Cardiac septum (tissue), 1 donor: ENCODE measurements around the gene TMEM182. TPM values are rescaled to one million over a fixed set of nuclear protein-coding genes. Genes with fewer than 3 reads are reported as not detected.

Experiments used
- DNase-seq: peaks from one replicate; pipeline ENCODE4 v3.0.0-alpha.2; 2020; ENCODE audit warnings: low spot score
- intact Hi-C: fragments of 100-400 bp; cut with DNase I; formaldehyde crosslinking; loops from one replicate; pipeline ENCODE4 v1.14.0; 2022
- total RNA-seq: library from RNA; stranded (reverse); fragmentation: NEBNext Ultra II Directional; extraction: Animal tissue kit (Norgen Biotek cat#: 25700); gene quantifications from one replicate; pipeline ENCODE4 v1.2.1, GENCODE V29; 2021
- donor health status: DM: no; HTN: no; CAD: no.

TMEM182 gene
- total RNA-seq, 1 donor from 2014 or later, result 135 TPM

- intact Hi-C loops, result no loop called here
- no peak for DNase-seq
Measured at GRCh38 chr2:102841107-102841840, 79.4 kb downstream of the TMEM182 start.

- intact Hi-C loops, result no loop called here
Measured at GRCh38 chr2:102843764-102844443, 82.1 kb downstream of the TMEM182 start.

GRCh38 chr2:102844911-102845310 lies 83.1 kb downstream of the TMEM182 start:
- DNase-seq, result no peak
- intact Hi-C loops, result no loop called here

More at GRCh38 chr2:102843764-102844443, 82.1 kb downstream of the TMEM182 start:
- no peak for DNase-seq

- DNase-seq, result peak; percentile 90
- intact Hi-C loops, result no loop called here
Measured at GRCh38 chr2:102848366-102848839, 86.6 kb downstream of the TMEM182 start.

- intact Hi-C loops, result no loop called here
- DNase-seq, result no peak
Measured at GRCh38 chr2:102850888-102851287, 89.1 kb downstream of the TMEM182 start.

DNA sequence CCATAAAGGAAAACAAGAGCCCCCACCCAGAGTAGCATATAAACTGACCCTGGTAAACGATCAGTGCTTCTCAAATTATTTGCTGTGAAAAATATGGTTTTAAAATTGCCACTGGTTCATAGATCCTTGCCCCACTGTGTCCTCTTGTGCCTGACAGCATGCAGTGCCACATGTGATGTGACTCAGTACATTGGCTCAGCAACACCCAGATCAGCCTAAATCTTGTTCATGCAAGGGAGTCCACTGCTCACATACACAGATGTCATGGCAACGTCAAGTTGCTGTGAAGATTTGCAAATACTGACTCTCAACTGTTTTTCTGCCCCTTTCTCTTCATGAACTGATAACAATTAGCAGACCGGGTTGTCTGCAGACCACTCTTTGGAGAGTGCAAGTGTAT lies 91.0 kb downstream of the TMEM182 start:
- no peak for DNase-seq
- intact Hi-C loops, result no loop called here

Other genes starting within 250 kb of the TMEM182 start
- gene SLC9A2, start 142.5 kb upstream of the TMEM182 start, total RNA-seq, result 0.08 TPM